NAMALWA (cell line): Measurements from ENCODE around the gene PACSIN2.
"Not testable (repeated sequence)": the region's sequence is repeated elsewhere in the genome, so short reads cannot be mapped to it uniquely, and the experiment has no call there.

Source experiments
- DNase-seq: peaks from one replicate; pipeline ENCODE4 v3.0.0-alpha.2; 2015; ENCODE audit warnings: low spot score

PACSIN2 gene

DNA sequence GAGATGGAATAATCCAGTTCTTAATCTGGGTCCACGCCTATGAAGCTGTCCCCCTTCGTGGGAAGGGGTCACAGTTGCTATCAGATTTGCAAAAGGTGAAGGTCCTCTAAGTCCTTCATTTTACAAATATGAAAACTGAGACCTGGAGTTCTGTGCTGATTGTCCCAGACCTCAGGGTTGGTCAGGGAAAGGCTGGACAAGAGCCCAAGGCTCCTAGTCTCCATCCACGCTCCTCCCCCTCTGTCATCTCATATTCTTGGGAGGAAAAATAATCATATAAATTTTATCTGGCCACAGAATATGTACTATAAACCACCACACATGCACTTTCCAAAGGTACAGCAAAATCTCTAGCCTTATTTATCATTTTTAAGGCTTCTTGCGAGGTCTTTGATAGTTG, 5.5 kb downstream of the PACSIN2 start:
- no peak for DNase-seq

DNA sequence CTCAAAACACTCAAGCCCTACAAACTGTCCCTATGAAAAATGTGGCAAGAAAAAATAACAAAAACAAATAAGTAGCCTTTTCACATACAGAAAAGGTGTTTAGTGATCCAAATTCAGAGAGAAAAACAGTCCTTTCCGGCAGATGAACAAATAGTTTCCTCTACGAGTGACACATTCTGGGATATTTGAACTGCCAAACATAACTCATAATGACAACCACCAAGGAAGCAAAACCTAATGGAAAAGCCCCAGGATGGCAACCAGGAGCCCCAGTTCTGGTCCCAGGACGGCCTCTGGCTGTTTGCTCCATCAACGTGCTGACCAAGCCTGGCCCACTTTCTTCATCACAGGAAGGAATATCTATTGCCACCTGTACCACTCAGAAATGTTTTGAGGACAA, 6.0 kb downstream of the PACSIN2 start:
- no peak for DNase-seq

GRCh38 chr22:43008509-43008908, 6.4 kb downstream of the PACSIN2 start:
- no peak for DNase-seq

GRCh38 chr22:43007519-43008102, 7.3 kb downstream of the PACSIN2 start:
- DNase-seq = no peak

- no peak for DNase-seq
These were observed 8.2 kb downstream of the PACSIN2 start for GRCh38 chr22:43006753-43007152.

DNA sequence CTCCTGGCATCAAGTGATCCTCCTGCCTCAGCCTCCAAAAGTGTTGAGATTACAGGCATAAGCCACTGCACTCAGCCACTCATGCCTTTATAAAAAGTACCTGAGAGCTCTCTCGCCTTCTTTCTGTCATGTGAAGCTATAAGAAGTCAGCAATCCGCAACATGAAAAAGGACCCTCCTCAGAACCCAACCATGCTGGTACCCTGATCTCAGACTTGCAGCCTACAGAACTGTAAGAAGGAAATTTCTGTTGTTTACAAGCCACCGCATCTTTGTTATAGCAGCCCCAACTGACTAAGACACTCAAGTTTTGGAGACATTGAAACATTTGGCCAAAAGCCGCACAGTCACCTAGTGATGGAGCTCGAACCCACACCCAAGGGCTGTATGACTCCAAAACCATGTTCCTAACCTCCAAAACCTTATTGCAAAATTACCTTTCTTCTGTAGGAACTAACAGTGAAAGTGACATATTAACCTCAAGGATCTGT, 8.9 kb downstream of the PACSIN2 start:
- DNase-seq = no peak

- no peak for DNase-seq
These were observed 9.8 kb downstream of the PACSIN2 start for GRCh38 chr22:43005106-43005505.

DNA sequence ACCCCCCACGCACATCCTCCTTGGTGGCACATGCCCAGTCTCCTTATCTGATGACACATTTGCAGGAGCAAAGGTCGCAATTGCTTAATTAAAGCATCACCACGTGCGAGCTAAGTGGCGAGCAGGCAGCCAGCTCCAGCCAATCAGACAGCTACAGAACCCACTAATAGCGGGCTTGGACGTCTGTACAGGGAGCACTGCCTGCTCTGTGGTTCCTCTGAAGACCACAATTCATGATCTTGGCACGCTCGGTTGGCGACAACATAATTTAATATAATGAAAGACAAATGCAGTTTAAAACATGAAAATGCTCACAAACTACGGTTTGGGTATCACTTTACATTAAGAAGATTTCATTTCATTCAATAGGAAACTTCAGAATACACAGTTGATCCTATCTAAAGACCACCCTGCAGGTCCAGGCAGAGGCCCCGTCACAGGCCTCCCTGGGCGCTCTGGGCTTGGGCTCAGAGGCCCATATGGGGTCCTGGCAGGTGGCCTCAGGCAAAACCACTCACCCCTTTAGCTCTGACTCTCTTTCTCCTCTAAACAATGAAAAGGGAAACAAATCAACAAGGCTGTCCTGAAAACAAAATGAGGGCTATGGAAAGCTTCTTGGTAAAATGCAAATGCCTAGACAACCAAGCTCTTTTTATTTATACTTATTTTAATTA, 10.4 kb downstream of the PACSIN2 start:
- no peak for DNase-seq

DNA sequence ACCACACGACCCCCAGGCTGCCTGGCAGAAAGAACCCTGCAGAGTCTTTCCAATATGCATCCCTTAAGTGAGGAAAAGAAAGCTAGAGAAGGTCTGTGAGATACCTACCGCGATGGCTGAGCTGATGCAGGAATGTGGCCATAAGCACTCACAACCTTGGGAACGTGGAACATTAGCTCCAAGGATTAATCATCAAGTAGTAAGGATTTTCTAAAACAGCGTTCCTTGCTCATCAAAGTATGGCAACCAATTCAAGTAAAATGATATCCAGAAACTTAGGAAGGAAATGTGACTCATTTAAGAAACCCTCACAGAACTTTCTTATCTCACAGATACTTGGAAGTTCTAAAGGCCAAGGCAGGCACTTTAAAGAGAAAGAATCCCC, 12.8 kb downstream of the PACSIN2 start:
- DNase-seq = no peak

GRCh38 chr22:43001271-43002201, 13.4 kb downstream of the PACSIN2 start:
- DNase-seq = no peak

DNA sequence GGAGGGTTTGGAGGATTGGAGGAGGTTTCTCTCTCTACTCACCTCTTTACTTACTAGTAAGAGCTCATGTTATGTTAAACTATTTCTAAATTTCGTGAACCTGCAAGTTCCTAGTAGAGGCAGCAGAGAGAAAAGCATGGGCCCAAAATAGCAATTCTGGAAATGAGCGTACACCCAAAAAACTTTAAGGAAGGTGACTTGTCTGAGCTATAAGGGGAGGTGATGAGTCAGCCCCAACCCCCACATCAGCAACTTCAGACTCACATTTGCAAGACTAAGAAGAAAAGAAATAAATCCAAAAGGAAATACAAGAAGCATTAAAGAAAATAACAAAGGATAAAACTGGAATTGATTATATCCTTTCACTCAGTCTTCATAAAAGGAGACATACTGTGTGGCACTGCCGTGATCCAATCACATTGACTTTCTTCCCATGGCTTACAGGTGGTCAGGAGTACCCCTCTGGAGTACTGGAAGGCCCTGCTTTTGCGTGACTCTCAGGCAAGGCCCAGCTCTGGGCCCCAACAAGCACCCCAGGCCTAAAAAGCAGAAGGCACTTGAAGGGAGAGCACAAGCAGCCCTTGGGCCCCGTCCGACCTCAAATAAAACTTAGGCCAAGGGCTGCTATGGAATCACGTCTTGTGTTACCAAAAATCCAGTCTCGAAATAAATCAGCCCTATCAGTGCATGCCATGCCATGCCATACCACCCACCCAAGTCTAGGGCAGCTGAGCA, 14.3 kb downstream of the PACSIN2 start:
- no peak for DNase-seq

DNA sequence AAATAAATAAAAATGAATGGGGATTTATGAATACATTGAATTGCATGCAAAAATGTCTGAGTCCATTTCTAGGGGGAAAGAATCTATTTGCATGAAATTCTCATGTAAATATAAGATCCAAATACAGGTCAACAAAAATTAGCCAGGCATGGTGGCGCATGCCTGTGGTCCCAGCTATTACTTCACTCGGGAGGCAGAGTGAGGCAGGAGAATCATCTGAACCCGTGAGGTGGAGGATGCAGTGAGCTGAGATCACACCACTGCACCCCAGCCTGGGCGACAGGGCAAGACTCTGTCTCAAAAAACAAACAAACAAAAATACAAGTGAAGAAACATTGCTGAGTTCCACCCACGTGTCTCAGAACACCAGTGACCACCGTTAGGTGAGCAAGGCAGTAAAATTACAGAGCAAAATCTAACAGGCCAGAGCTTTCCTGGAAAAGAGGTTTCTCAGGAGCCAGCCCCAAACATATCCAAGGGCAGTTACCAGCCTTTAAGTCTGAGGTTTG, 17.3 kb downstream of the PACSIN2 start:
- DNase-seq = no peak

- no peak for DNase-seq
These were observed 18.1 kb downstream of the PACSIN2 start for GRCh38 chr22:42996646-42997365.

DNA sequence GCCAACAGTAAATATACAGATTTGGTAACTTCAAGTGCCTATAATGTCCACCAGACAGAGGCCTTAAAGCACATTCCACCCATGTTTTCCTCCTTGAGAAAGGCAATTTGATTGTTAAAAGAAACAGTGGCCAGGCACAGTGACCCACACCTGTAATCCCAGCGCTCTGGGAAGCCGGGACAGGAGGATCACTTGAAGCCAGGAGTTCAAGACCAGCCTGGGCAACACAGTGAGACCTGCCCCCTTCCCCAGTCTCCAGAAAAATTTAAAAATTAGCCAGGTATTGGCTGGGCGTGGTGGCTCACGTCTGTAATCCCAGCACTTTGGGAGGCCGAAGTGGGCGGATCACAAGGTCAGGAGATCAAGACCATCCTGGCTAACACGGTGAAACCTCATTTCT, 19.3 kb downstream of the PACSIN2 start:
- DNase-seq = not testable (repeated sequence)

DNA sequence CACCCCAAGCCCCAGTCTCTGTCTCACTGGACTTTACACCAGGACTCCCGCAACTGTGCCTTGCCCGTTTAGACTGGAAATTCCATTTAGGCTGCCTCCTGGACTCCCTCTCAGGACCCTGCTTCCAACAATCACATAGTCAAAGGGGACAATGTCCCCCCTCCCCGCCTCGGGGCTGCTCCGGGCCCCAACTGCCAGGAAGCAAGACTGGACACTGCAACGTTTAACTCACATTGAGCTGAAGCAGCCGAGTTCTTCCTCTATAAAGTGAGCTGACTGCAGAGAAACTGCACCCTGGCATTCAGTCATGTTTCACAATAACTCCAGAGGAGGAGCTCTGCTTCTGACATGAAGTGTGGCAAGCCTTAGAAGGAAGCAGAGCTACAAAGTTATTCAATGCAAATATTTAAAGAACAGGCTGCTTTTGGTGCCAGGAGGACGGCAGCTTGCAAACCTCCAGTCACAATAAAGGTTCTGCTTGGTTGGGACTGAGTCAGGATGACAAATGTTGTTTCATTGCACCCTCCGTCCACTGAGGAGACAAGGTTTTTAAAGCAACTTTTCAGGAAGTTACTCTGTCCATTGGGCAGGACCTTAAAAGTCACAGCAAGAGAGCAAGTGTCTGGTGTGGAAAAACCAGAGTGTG, 19.9 kb downstream of the PACSIN2 start:
- peak; percentile 42 for DNase-seq

DNA sequence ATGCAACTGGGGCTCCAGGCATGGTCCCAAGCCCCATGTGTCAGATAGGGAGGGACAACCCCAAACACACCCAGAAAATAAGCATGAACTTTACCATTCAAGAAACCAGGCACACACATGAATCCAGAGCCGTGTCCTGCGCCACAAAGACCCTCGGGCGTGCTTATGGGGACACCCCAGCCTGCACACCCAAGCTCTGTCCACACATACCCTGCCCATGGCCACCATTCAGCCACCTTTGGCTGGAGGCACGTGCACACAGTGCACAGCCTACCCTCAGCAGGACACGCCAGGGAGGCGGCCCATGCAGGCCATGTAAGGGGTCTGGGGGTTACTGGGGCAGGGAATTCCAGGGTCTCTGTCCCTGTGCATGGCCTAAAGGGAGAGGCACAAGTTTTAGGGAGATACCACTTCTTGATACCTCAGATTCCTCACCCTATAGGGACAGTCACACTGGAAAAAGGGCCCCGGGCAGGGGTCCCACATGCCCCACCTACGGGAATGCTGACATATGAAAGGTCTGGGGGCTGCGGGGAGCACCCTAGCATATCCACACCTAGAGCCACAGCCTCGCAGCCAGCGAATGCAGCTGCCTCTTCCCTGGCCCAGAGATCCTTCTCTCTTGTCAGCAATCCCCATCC, 20.6 kb downstream of the PACSIN2 start:
- DNase-seq = no peak

GRCh38 chr22:42993651-42994275, 21.2 kb downstream of the PACSIN2 start:
- DNase-seq = no peak

- DNase-seq = no peak
These were observed 22.0 kb downstream of the PACSIN2 start for GRCh38 chr22:42992886-42993479.

GRCh38 chr22:42992092-42992491, 22.9 kb downstream of the PACSIN2 start:
- no peak for DNase-seq
